ENCODE results near the gene ASB16. TPM values are rescaled to one million over a fixed set of nuclear protein-coding genes. Genes with fewer than 3 reads are reported as not detected.

ASB16 gene
- total and polyA plus RNA-seq, 4 donors, result 0.02 to 0.37 (median 0.08) TPM; not detected in 1

GRCh38 chr17:44122816-44123355 is 47.6 kb upstream of the ASB16 start:
- Histone ChIP-seq H3K9ac (ENCODE audit: low read depth in 1 of 2, low read length in 2 of 2) (peak overlapping the region; percentile 61 to 79), H3K9me3 (ENCODE audit: control insufficient read depth in 4 of 4, low read length in 3 of 4) (no peaks in the 10 kb centered on the region), H3K4me1 (ENCODE audit: control insufficient read depth in 4 of 4, insufficient read depth in 4 of 4, low read length in 3 of 4) (peaks cover 6 to 17% (median 11%) of the 10 kb centered on the region in 4 donors), H3K27me3 (ENCODE audit: control insufficient read depth in 4 of 4, insufficient read depth in 4 of 4, low read length in 3 of 4) (no peaks in the 10 kb centered on the region), H3K4me3 (ENCODE audit: low read depth in 1 of 3, low read length in 3 of 3) (peak overlapping the region; percentile 59 to 93 (median 80)), H3K36me3 (ENCODE audit: control insufficient read depth in 4 of 4, insufficient read depth in 3 of 4, low read depth in 1 of 4, low read length in 3 of 4) (no peaks in the 10 kb centered on the region), H3K27ac (ENCODE audit: low read depth in 1 of 2, low read length in 2 of 2) (peak overlapping the region; percentile 82 to 94)
- DNase-seq (ENCODE audit: low spot score), result no peak
- TF ChIP-seq NR2F2 (IDR thresholded peaks at IDR 0.05) (no peak), CTCF (IDR thresholded peaks at IDR 0.05; ENCODE audit: low read depth, low read length, missing input control) (no peak), FOXA2 (IDR thresholded peaks at IDR 0.05) (no peak), JUND (IDR thresholded peaks at IDR 0.05) (no peak), REST (IDR thresholded peaks at IDR 0.05) (no peak), ZBTB33 (IDR thresholded peaks at IDR 0.05) (no peak), RXRA (IDR thresholded peaks at IDR 0.05) (no peak), RAD21 (IDR thresholded peaks at IDR 0.05) (no peak), SP1 (IDR thresholded peaks at IDR 0.05) (no peak), HNF4G (IDR thresholded peaks at IDR 0.05) (no peak), HNF4A (conservative IDR thresholded peaks at IDR 0.05) (no peak)
- TF ChIP-seq, protein P1, sequence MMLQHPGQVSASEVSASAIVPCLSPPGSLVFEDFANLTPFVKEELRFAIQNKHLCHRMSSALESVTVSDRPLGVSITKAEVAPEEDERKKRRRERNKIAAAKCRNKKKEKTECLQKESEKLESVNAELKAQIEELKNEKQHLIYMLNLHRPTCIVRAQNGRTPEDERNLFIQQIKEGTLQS (IDR thresholded peaks at IDR 0.05), result no peak
- 7% methylated on average over 32 of the region's 32 CpGs for WGBS

GRCh38 chr17:44123356-44124117 is 47.0 kb upstream of the ASB16 start, which contains the start of gene HDAC5:
Gene HDAC5 (minus strand): TSS chr17:44123641. CDS start chr17:44117515, 6,126 bp downstream.
- Histone ChIP-seq H3K36me3 (ENCODE audit: control insufficient read depth in 4 of 4, insufficient read depth in 3 of 4, low read depth in 1 of 4, low read length in 3 of 4) (no peaks in the 10 kb centered on the region), H3K9me3 (ENCODE audit: control insufficient read depth in 4 of 4, low read length in 3 of 4) (no peaks in the 10 kb centered on the region), H3K4me1 (ENCODE audit: control insufficient read depth in 4 of 4, insufficient read depth in 4 of 4, low read length in 3 of 4) (peaks cover 6 to 17% (median 11%) of the 10 kb centered on the region in 4 donors), H3K9ac (ENCODE audit: low read depth in 1 of 2, low read length in 2 of 2) (peak within 1 kb of the TSS; percentile 79 to 81), H3K27me3 (ENCODE audit: control insufficient read depth in 4 of 4, insufficient read depth in 4 of 4, low read length in 3 of 4) (no peaks in the 10 kb centered on the region), H3K4me3 (ENCODE audit: low read depth in 1 of 3, low read length in 3 of 3) (peak within 1 kb of the TSS; percentile 80 to 93 (median 83)), H3K27ac (ENCODE audit: low read depth in 1 of 2, low read length in 2 of 2) (peak within 1 kb of the TSS; percentile 82 to 94)
- under 1% methylated on average over 78 of the region's 78 CpGs for WGBS
- peak; percentile 94 for DNase-seq (ENCODE audit: low spot score)
- peak in 1 of 2 donors; percentile 35 for TF ChIP-seq EGR1 (IDR thresholded peaks at IDR 0.05; ENCODE audit: low read depth in 2 of 2)
- TF ChIP-seq JUND (IDR thresholded peaks at IDR 0.05), result no peak
- peak; percentile 62 for TF ChIP-seq SP1 (IDR thresholded peaks at IDR 0.05)
- TF ChIP-seq HNF4A (conservative IDR thresholded peaks at IDR 0.05), result peak in 1 of 2 donors; percentile 23
- no peak for TF ChIP-seq ZBTB33 (IDR thresholded peaks at IDR 0.05)
- peak; percentile 70 to 73 for TF ChIP-seq RAD21 (IDR thresholded peaks at IDR 0.05)
- TF ChIP-seq, protein P1 (IDR thresholded peaks at IDR 0.05), result peak; percentile 27
- TF ChIP-seq NR2F2 (IDR thresholded peaks at IDR 0.05), result peak; percentile 15
- no peak for TF ChIP-seq FOXA1 (IDR thresholded peaks at IDR 0.05)
- no peak for TF ChIP-seq FOXA2 (IDR thresholded peaks at IDR 0.05)
- TF ChIP-seq MAX (IDR thresholded peaks at IDR 0.05), result peak; percentile 90

Measured in liver (tissue), 9 donors.